Calu3 (cell line): ENCODE results near the gene SMARCA2. TPM values are rescaled to one million over a fixed set of nuclear protein-coding genes. Genes with fewer than 3 reads are reported as not detected.

Source experiments
- BruUV-seq: library from RNA; stranded (reverse); fragments of 400-500 nt; replicated peaks from 2 replicates; lab custom pipeline; 2021; lab: Mats Ljungman, UMichigan
- CTCF ChIA-PET: fragments of 300-600 bp; sonication (Branson Sonifier 250); formaldehyde crosslinking; loops from one replicate; lab custom pipeline; 2022; ENCODE audit warnings: antibody characterized with exemption; lab: Charles Lee
- DNase-seq: peaks from one replicate; pipeline ENCODE4 v3.0.0; 2022
- H3K27ac Mint-ChIP-seq: one replicate; pipeline ENCODE4 v1.8.0; 2022; ENCODE audit warnings: mixed read lengths; ENCODE audit not compliant: unreplicated experiment
- H3K27me3 Mint-ChIP-seq: one replicate; pipeline ENCODE4 v1.8.0; 2022; ENCODE audit warnings: mixed read lengths; ENCODE audit not compliant: unreplicated experiment
- H3K36me3 Mint-ChIP-seq: one replicate; pipeline ENCODE4 v1.8.0; 2022; ENCODE audit warnings: mild to moderate bottlenecking, moderate library complexity, mixed read lengths; ENCODE audit not compliant: insufficient read depth, unreplicated experiment
- H3K4me1 Mint-ChIP-seq: one replicate; pipeline ENCODE4 v1.8.0; 2022; ENCODE audit warnings: mild to moderate bottlenecking, low read depth, mixed read lengths; ENCODE audit not compliant: unreplicated experiment
- H3K4me3 Mint-ChIP-seq: one replicate; pipeline ENCODE4 v1.8.0; 2022; ENCODE audit warnings: mild to moderate bottlenecking, low read depth, moderate library complexity, mixed read lengths; ENCODE audit not compliant: unreplicated experiment
- H3K9me3 Mint-ChIP-seq: one replicate; pipeline ENCODE4 v1.8.0; 2022; ENCODE audit warnings: low read depth, mixed read lengths; ENCODE audit not compliant: unreplicated experiment
- CTCF ChIP-seq: fragments of 200-600 bp; IDR thresholded peaks from one replicate; pipeline ENCODE4 v1.8.0; 2022; ENCODE audit warnings: antibody characterized with exemption; ENCODE audit not compliant: unreplicated experiment
- intact Hi-C: fragments of 100-400 bp; cut with micrococcal nuclease; formaldehyde crosslinking; loops from one replicate; pipeline ENCODE4 v1.10.0; 2022; ENCODE audit not compliant: unreplicated experiment
- total RNA-seq: library from RNA; stranded (reverse); gene quantifications from 2 replicates; pipeline ENCODE4 v1.2.3, GENCODE V29; 2022

Gene SMARCA2
- total RNA-seq, 1 experiment from 2014 or later, result 47.4 TPM

- Mint-ChIP-seq H3K9me3 (peaks cover 5% of the 10 kb centered on the region), H3K27me3 (no peaks in the 10 kb centered on the region), H3K4me1 (peaks cover 11% of the 10 kb centered on the region), H3K36me3 (no peaks in the 10 kb centered on the region), H3K27ac (no peak overlapping the region), H3K4me3 (no peak overlapping the region)
- CTCF ChIA-PET, result no interaction called here
- no peak for DNase-seq
- TF ChIP-seq CTCF, result no peak
- intact Hi-C loops, result no loop called here
- BruUV-seq, result no TSS peak
Observed at GRCh38 chr9:2177121-2177520, 162.0 kb downstream of the SMARCA2 start.

GRCh38 chr9:2178034-2178734 lies 163.0 kb downstream of the SMARCA2 start:
- no peaks in the 10 kb centered on the region for H3K27me3 Mint-ChIP-seq
- peaks cover 11% of the 10 kb centered on the region for H3K4me1 Mint-ChIP-seq
- no TSS peak for BruUV-seq
- H3K27ac Mint-ChIP-seq, result peak overlapping the region; percentile 70
- H3K4me3 Mint-ChIP-seq, result no peak overlapping the region
- H3K9me3 Mint-ChIP-seq, result no peaks in the 10 kb centered on the region
- CTCF ChIA-PET, result interaction anchor here (1.1 kb wide), 1 partner anchor 50 kb away, joined by 3 read pairs; no protein-coding TSS in a partner anchor
- no peaks in the 10 kb centered on the region for H3K36me3 Mint-ChIP-seq
- peak; percentile 12 for DNase-seq
- no peak for TF ChIP-seq CTCF
- intact Hi-C loops, result no loop called here

GRCh38 chr9:2179567-2179966 lies 164.4 kb downstream of the SMARCA2 start:
- Mint-ChIP-seq H3K4me1 (peaks cover 11% of the 10 kb centered on the region), H3K36me3 (no peaks in the 10 kb centered on the region), H3K4me3 (no peak overlapping the region), H3K9me3 (no peaks in the 10 kb centered on the region), H3K27me3 (no peaks in the 10 kb centered on the region), H3K27ac (no peak overlapping the region)
- DNase-seq, result no peak
- no TSS peak for BruUV-seq
- TF ChIP-seq CTCF, result no peak
- intact Hi-C loops, result no loop called here
- CTCF ChIA-PET, result interaction anchor here (0.8 to 1.1 kb wide), 2 partner anchors 20 to 51 kb away, joined by 3 to 8 read pairs; no protein-coding TSS in a partner anchor

GRCh38 chr9:2180154-2180553 lies 165.0 kb downstream of the SMARCA2 start:
- no peak for DNase-seq
- Mint-ChIP-seq H3K4me1 (peaks cover 11% of the 10 kb centered on the region), H3K27ac (no peak overlapping the region), H3K4me3 (no peak overlapping the region), H3K36me3 (no peaks in the 10 kb centered on the region), H3K9me3 (no peaks in the 10 kb centered on the region), H3K27me3 (no peaks in the 10 kb centered on the region)
- intact Hi-C loops, result no loop called here
- CTCF ChIA-PET, result no interaction called here
- no TSS peak for BruUV-seq
- TF ChIP-seq CTCF, result no peak
